Body of pancreas (tissue), 4 donors: ENCODE results near the gene SLC25A25.

Experiments used
- POLR2A ChIP-seq, 3 donors: fragments of 450-650 bp; IDR thresholded peaks; one replicate each; pipeline ENCODE4 v1.6.1; 2016; ENCODE audit warnings: antibody characterized with exemption in 3 of 3, mild to moderate bottlenecking in 2 of 3
- TF ChIP-seq, protein P1 (sequence below), 7 experiments: fragments of 450-650 bp in 4 of 7; fragments of 200-600 bp in 3 of 7; sonication (generic) in 3 of 7; IDR thresholded peaks; one replicate each; pipeline ENCODE4 v1.5.1; 2016 to 2019; ENCODE audit warnings: antibody characterized with exemption in 7 of 7

DNA sequence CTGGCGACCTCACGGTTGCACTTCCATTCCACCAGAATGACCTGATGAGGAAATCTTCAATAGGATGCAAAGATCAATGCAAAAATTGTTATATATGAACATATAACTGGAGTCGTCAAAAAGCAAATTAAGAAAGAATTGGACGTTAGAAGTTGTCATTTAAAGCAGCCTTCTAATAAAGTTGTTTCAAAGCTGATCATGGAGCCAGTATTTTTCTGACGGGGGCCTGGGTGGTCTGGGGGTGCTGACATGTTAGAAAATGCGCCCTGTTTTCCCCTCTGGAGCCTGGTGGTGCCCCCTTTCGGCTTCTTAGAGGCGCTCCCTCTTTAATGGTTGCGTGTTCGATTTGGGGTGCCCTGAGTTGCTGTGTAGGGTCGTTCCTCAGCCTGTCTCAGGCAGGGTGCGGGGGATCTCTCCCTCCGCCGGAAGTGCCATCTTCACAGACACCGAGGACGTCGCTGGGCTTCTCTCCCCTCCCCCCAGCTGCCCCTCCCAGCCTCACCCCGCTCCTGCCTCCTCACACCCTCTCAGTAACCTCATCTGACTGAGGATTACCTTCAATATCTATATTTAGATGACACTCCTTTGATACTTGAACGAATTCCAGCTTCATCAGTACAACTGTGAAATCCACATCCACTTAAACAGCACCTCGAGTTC lies 41.1 kb downstream of the SLC25A25 start:
- TF ChIP-seq, protein P1, sequence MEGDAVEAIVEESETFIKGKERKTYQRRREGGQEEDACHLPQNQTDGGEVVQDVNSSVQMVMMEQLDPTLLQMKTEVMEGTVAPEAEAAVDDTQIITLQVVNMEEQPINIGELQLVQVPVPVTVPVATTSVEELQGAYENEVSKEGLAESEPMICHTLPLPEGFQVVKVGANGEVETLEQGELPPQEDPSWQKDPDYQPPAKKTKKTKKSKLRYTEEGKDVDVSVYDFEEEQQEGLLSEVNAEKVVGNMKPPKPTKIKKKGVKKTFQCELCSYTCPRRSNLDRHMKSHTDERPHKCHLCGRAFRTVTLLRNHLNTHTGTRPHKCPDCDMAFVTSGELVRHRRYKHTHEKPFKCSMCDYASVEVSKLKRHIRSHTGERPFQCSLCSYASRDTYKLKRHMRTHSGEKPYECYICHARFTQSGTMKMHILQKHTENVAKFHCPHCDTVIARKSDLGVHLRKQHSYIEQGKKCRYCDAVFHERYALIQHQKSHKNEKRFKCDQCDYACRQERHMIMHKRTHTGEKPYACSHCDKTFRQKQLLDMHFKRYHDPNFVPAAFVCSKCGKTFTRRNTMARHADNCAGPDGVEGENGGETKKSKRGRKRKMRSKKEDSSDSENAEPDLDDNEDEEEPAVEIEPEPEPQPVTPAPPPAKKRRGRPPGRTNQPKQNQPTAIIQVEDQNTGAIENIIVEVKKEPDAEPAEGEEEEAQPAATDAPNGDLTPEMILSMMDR (IDR thresholded peaks at IDR 0.05) = no peak
- no peak for TF ChIP-seq POLR2A (IDR thresholded peaks at IDR 0.05)
